ENCODE results near the gene RABGAP1L.

Gene RABGAP1L

DNA sequence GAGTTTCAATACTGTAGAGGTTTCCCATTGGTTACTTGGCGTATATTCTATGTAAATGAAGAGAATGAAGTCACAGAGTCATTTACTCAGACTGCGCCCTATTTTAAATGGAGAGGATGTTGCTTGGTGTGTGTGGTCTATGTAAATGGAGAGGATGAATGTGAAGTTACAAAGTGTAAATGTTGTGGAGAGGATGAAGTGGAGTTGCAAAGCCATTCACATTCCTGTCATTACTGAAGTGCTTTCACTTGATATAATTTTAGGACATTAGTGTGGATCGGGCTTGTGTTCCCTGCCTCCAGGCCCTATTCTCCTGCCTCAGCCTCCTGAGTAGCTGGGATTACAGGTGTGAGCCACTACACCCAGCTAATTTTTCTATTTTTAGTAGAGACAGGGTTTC is 741.0 kb downstream of the RABGAP1L start:
- Histone ChIP-seq H3K4me3 (no peak overlapping the region), H3K27ac (no peak overlapping the region)
- no peak for DNase-seq (ENCODE audit: low spot score)
- TF ChIP-seq, protein P1, sequence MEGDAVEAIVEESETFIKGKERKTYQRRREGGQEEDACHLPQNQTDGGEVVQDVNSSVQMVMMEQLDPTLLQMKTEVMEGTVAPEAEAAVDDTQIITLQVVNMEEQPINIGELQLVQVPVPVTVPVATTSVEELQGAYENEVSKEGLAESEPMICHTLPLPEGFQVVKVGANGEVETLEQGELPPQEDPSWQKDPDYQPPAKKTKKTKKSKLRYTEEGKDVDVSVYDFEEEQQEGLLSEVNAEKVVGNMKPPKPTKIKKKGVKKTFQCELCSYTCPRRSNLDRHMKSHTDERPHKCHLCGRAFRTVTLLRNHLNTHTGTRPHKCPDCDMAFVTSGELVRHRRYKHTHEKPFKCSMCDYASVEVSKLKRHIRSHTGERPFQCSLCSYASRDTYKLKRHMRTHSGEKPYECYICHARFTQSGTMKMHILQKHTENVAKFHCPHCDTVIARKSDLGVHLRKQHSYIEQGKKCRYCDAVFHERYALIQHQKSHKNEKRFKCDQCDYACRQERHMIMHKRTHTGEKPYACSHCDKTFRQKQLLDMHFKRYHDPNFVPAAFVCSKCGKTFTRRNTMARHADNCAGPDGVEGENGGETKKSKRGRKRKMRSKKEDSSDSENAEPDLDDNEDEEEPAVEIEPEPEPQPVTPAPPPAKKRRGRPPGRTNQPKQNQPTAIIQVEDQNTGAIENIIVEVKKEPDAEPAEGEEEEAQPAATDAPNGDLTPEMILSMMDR (IDR thresholded peaks at IDR 0.05): no peak

DNA sequence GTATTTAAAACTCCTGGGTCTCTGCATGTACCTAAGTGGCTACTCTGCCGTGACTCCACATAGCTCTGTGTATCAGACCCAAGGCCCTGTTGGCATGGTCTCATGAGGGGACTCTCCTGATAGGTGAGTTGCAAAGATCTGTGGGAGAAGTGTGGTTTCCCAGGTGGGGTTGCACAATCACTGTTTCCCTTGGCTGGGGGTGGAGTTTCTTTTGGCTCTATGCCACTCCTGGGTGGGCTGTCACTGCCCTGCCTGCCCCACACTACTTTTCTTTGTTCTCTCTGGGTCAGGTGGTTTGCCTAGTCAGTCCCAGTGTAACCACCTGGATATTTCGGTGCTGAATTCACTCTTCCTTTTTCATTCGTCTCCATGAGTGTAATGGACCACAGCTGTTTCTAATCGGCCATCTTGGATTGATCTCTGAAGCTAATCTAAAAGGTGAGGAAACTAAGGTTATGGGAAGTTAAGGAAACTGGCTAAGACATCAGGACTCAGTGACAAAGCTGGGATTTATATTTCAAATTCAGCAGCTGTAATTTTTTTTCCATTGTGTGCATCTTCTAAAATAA is 743.3 kb downstream of the RABGAP1L start:
- TF ChIP-seq, protein P1 (IDR thresholded peaks at IDR 0.05): no peak
- no peak overlapping the region for H3K27ac ChIP-seq
- no peak for DNase-seq (ENCODE audit: low spot score)
- no peak overlapping the region for H3K4me3 ChIP-seq

DNA sequence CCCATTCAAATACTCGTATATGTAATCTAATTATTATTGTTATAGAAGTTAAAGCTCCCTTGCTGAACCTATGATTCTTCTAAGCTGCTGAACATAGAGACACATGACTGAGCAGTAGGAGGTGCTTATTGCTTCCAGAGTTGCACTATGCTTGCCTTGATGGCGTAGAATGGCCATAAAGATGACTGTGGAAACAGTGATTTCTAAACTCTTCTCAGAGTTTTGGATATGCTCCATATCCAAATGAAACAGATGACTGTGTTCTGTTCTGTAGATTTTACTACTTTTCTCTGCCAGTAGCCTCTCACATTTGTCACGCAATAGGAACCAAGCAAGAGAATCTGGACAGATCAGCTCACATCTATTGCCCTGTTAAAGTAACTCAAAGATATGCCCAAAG is 752.3 kb downstream of the RABGAP1L start:
- TF ChIP-seq, protein P1 (IDR thresholded peaks at IDR 0.05): no peak
- no peak overlapping the region for H3K4me3 ChIP-seq
- no peak for DNase-seq (ENCODE audit: low spot score)
- no peak overlapping the region for H3K27ac ChIP-seq

DNA sequence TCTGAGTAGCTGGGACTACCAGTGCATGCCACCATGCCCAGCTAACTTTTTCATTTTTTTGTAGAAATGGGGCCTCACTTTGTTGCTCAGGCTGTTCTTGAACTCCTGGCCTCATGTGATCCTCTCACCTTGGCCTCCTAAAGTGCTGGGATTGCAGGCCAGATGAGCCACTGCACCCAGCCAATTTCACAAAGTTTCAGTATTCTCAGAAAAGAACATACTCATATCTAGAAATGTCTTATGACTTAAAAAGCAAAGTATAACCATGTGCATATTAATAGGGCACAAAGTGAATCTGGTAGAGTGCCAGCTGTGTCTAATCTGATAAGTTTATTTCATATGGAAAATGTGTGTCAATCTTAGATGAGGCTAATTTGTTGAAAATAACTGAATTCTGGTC is 752.9 kb downstream of the RABGAP1L start:
- TF ChIP-seq, protein P1 (IDR thresholded peaks at IDR 0.05): no peak
- H3K27ac ChIP-seq: no peak overlapping the region
- no peak for DNase-seq (ENCODE audit: low spot score)
- H3K4me3 ChIP-seq: no peak overlapping the region

DNA sequence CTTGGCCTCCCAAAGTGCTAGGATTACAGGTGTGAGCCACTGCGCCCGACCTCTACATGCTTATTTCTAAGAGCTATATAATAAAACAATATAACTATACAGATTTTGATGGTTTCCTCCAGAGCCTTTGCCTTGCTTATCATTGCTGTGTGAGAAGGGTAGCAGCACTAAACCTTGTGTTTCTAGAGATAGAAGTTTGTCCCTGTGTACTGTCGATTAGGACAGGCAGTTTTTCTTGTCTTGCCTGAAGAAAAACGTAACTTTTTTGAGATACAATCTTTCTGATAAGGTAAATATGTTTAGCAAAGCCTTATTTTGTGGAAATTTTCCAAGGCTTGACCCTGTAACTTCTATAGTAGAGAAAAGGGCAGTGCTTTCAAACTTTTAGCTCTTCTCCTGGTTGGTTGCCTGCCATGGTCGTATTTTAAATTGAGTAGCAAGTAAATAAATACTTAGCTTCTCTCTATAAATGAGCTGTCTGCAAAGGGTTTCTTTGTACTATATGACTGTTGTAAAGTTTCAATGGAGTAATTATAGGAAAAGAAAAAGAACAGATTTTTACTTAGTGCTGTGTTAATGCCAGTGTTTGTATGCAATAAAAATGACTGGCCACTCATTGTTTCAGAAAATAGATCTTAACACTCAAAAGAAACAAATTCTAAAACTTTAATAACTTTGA is 754.0 kb downstream of the RABGAP1L start:
- H3K27ac ChIP-seq: no peak overlapping the region
- TF ChIP-seq, protein P1 (IDR thresholded peaks at IDR 0.05): no peak
- no peak overlapping the region for H3K4me3 ChIP-seq
- no peak for DNase-seq (ENCODE audit: low spot score)

DNA sequence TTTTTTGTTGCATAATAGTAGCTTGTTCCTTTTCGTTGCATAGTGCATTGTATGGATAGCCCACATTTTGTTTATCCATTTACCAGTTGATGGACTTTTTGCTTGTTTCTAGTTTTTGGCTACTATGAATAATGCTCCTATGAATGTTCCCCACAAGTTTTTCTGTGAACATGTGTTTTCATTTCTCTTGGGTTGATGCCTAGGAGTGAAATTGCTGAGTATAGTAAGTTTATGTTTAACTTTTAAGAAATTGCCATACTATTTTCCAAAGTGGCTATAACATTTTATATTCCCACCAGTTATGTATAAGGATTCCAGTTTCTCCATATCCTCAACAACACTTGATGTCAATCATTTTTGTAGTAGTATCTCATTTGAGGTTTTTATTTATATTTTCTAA is 755.7 kb downstream of the RABGAP1L start:
- DNase-seq (ENCODE audit: low spot score): no peak
- TF ChIP-seq, protein P1 (IDR thresholded peaks at IDR 0.05): no peak
- Histone ChIP-seq H3K4me3 (no peak overlapping the region), H3K27ac (no peak overlapping the region)

DNA sequence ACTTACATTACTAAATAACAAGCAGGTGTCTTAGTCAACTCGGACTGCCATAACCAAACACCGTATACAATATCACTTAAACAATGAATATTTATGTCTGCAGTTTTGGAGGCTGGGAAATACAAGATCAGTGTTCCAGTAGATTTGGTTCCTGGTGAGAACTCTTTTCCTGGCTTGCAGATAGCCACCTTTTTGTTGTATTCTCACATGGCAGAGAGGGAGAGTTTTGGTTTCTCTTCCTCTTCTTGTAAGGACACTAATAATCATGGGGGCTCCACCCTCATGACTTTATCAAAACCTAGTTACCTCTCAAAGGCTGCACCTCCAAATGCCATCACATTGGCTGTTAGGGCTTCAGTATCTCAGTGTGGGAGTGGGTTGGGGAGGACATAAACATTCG is 757.5 kb downstream of the RABGAP1L start:
- TF ChIP-seq, protein P1 (IDR thresholded peaks at IDR 0.05): no peak
- H3K27ac ChIP-seq: no peak overlapping the region
- H3K4me3 ChIP-seq: no peak overlapping the region
- DNase-seq (ENCODE audit: low spot score): no peak

Measured in coronary artery (tissue), 2 donors.